Stimulated activated CD4-positive, alpha-beta T cell treated with anti-CD3 and anti-CD28 coated beads, Interleukin-12 subunit alpha, Interleukin-12 subunit beta, amount 100 ng/mL, for 4 hours (primary cell): ENCODE results near the gene APOC1.
A peak's percentile ranks its signal among the peaks of the same experiment; 100 is the strongest.
"Not testable (repeated sequence)": the region's sequence is repeated elsewhere in the genome, so short reads cannot be mapped to it uniquely, and the experiment has no call there.

Experiments used
- DNase-seq: peaks from one replicate; pipeline ENCODE4 v3.0.0-alpha.2; 2020

APOC1 gene

DNA sequence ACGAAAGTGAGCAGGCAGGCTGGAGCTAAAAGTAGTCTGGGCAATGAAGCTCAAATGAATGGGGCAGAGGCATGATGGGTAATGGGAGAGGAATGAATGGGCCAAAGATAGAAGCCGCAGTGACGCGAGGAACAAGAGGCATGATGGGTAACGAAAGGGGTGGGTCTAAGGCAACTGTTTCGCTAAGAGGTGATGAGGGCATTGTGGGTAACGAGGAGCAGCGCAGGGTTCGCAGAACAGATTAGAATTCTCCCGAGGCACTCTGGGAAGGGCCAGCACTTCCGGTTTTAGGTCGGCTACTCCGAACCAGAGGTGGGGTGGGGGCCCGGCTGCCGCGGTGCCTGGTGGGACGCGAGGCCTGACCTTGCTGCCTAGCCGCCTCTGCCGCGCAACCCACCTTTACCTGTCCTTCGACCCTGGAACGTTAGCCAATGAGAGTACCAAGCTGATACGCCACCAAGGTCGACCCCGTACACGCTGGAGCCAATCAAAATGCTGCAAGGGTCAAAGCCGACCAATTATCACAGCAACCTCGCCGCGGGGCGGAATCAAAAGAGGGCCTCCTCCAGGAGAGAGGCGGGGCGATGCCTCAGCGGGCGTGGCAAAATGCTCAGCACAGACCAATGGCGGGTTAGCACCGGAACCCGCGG is 23.9 kb upstream of the APOC1 start:
- peak; percentile 100 for DNase-seq

GRCh38 chr19:44891016-44891882 is 23.2 kb upstream of the APOC1 start, which contains the start of gene TOMM40:
Gene TOMM40 (plus strand): TSS chr19:44891254. CDS start chr19:44891416, 162 bp downstream.
- peak; percentile 36 for DNase-seq

DNA sequence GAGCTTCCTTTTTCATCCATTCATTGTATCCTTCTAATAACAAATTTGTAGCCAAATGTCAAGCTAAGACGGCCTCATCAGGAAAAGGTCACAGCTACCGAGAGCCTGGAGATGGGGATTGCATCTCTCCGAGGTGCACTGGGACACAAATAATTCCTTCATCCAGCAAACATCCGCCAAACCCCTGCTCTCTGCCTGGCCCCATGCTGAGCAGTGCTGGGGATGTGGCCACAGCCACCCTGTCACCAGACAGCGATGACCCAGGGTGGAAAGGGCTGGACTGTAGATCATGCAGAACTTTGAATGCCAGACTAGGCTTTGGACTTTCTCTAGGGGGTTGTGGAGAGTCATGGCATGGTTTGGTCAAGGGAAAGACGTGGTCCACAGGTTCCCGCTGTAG is 21.5 kb upstream of the APOC1 start:
- DNase-seq: no peak

DNA sequence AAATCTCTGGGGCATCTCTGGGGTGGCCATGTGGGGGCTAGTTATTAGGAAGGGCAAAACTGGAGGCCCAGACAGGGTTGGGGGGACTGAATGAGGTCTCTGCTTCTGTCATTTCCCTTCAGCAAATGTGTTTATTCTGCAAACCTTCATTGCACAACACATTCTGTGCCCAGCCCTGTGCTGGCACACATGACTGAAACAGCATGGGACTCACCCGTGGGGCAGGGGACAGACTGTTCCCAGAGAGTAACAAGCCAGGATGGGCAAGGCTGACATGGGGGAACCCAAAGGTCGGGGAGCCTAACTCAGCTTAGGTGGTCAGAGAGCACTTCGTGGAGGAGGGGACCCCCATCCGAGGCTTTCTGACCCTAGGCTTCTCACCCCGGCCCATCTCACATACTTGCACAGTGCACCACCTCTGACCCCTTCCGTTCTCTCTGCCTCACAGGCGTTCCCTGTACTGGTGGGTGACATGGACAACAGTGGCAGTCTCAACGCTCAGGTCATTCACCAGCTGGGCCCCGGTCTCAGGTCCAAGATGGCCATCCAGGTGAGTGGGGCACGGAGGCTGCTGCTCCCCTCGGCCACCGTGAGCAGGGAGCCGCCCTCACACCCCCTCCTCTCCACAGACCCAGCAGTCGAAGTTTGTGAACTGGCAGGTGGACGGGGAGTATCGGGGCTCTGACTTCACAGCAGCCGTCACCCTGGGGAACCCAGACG is 20.9 kb upstream of the APOC1 start:
- DNase-seq: no peak

DNA sequence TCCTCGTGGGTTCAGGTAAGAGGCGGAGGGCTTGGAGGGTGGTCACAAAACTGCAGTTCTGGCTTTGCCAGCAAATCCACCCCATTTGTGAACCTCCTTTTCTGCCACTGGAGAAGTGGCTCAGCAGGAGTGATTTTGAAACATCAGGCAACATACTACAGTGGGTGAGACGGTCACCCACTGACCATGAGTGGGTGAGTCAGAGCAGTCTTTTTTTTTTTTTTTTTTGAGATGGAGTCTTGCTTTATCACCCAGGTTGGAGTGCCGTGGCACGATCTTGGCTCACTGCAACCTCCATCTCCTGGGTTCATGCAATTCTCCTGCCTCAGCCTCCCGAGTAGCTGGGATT is 20.4 kb upstream of the APOC1 start:
- DNase-seq: no peak

DNA sequence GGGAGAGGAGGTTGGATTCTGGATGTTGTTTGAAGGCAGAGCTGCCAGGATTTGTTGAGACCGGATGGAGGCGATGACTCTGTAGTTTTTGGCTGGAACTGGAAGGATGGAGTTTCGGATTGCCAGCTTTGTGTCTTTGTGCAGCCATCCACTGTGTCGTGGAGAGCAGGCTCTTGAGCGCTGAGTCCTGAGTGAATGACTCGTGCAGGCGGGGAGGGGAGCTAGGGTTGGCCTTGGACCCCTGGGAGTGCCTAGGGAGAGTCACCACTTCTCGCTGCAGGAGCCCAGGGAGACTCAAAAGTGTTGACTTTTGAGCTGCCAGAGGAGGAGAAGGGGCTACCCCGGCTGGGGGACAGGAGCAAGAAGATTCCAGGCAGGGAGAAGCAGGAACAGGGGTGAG is 19.5 kb upstream of the APOC1 start:
- no peak for DNase-seq

DNA sequence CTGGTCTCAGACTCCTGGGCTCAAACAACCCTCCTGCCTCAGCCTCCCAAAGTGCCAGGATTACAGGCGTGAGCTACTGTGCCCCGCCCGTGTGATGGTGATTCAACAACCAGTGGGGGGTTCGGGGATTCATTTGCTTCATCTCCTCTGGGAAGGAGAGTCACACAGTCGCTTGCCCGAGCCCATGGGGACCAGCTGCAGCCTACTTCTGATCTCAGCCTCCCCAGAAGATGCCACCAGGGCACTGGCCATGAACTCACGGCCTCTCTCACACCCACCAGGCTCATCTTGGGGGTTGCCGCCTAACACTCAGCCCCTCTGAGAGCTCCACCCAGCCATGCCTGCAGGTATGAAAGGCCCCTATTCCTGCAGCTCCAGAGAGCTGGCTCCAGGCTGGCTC is 16.6 kb upstream of the APOC1 start:
- no peak for DNase-seq

DNA sequence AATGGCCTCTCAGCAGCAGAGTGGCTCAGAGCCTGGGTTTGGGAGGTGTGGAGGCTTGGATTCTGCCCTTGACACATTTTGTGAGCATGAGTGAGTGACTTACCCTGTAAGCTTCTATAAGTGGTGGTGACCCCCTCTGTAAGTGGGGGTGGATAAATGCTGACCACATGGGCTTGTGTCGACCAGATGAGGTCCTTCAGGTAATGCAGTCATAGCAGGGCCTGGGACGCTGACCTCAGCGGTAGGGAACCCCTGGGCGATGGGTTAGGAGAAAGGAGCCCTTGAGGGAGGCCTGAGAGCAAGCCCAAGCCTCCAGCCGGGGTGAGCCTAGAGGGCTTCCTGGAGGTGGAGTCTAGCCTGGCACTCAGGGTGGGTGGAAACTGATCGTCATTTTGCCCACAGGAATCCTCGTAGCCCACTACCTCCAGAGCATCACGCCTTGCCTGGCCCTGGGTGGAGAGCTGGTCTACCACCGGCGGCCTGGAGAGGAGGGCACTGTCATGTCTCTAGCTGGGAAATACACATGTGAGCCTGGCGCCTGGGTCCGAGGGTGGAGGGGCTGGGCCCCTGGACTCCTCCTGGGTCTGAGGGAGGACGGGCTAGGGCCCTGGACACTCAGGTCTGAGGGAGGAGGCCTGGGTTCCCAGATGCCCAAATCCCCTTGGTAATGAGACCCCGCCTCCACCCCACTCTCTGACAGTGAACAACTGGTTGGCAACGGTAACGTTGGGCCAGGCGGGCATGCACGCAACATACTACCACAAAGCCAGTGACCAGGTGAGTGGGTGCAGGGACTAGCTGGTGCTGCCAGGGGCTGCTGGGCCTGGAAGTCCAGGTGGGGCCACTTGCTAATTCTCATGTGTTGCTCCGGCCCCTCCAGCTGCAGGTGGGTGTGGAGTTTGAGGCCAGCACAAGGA is 13.8 kb upstream of the APOC1 start:
- DNase-seq: no peak

- DNase-seq: no peak
Observed at GRCh38 chr19:44903216-44903601, 11.2 kb upstream of the APOC1 start.

- DNase-seq: peak; percentile 76
Observed at GRCh38 chr19:44903602-44904425, 10.6 kb upstream of the APOC1 start.

DNA sequence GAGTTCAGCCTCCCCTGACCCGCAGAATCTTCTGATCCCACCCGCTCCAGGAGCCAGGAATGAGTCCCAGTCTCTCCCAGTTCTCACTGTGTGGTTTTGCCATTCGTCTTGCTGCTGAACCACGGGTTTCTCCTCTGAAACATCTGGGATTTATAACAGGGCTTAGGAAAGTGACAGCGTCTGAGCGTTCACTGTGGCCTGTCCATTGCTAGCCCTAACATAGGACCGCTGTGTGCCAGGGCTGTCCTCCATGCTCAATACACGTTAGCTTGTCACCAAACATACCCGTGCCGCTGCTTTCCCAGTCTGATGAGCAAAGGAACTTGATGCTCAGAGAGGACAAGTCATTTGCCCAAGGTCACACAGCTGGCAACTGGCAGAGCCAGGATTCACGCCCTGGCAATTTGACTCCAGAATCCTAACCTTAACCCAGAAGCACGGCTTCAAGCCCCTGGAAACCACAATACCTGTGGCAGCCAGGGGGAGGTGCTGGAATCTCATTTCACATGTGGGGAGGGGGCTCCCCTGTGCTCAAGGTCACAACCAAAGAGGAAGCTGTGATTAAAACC is 9.9 kb upstream of the APOC1 start:
- no peak for DNase-seq

- no peak for DNase-seq
Observed at GRCh38 chr19:44905437-44906160, 8.8 kb upstream of the APOC1 start, which contains the start of gene APOE. Gene APOE (plus strand): TSS chr19:44905796. CDS start chr19:44906625, 829 bp downstream.

DNA sequence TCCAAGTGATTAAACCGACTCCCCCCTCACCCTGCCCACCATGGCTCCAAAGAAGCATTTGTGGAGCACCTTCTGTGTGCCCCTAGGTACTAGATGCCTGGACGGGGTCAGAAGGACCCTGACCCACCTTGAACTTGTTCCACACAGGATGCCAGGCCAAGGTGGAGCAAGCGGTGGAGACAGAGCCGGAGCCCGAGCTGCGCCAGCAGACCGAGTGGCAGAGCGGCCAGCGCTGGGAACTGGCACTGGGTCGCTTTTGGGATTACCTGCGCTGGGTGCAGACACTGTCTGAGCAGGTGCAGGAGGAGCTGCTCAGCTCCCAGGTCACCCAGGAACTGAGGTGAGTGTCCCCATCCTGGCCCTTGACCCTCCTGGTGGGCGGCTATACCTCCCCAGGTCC is 6.8 kb upstream of the APOC1 start:
- DNase-seq: no peak

DNA sequence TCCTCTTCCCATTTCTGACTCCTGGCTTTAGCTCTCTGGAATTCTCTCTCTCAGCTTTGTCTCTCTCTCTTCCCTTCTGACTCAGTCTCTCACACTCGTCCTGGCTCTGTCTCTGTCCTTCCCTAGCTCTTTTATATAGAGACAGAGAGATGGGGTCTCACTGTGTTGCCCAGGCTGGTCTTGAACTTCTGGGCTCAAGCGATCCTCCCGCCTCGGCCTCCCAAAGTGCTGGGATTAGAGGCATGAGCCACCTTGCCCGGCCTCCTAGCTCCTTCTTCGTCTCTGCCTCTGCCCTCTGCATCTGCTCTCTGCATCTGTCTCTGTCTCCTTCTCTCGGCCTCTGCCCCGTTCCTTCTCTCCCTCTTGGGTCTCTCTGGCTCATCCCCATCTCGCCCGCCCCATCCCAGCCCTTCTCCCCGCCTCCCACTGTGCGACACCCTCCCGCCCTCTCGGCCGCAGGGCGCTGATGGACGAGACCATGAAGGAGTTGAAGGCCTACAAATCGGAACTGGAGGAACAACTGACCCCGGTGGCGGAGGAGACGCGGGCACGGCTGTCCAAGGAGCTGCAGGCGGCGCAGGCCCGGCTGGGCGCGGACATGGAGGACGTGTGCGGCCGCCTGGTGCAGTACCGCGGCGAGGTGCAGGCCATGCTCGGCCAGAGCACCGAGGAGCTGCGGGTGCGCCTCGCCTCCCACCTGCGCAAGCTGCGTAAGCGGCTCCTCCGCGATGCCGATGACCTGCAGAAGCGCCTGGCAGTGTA is 6.2 kb upstream of the APOC1 start:
- no peak for DNase-seq

DNA sequence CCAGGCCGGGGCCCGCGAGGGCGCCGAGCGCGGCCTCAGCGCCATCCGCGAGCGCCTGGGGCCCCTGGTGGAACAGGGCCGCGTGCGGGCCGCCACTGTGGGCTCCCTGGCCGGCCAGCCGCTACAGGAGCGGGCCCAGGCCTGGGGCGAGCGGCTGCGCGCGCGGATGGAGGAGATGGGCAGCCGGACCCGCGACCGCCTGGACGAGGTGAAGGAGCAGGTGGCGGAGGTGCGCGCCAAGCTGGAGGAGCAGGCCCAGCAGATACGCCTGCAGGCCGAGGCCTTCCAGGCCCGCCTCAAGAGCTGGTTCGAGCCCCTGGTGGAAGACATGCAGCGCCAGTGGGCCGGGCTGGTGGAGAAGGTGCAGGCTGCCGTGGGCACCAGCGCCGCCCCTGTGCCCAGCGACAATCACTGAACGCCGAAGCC is 5.6 kb upstream of the APOC1 start:
- no peak for DNase-seq

- DNase-seq: no peak
Observed at GRCh38 chr19:44909775-44910174, 4.6 kb upstream of the APOC1 start.

DNA sequence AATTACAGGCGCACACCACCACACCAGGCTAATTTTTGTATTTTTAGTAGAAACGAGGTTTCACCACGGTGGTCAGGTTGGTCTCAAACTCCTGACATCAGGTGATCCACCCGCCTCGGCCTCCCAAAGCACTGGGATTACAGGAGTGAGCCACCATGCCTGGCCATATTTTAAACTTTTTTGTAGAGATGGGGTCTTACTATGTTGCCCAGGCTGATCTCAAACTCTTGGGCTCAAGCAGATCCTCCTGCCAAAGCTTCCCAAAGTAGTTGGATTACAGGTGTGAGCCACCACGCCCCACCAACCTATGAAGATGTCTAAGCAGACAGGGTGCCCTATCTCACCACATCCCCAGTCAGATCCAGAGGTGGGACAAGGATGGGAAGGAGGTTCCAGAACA is 2.5 kb upstream of the APOC1 start:
- DNase-seq: not testable (repeated sequence)

DNA sequence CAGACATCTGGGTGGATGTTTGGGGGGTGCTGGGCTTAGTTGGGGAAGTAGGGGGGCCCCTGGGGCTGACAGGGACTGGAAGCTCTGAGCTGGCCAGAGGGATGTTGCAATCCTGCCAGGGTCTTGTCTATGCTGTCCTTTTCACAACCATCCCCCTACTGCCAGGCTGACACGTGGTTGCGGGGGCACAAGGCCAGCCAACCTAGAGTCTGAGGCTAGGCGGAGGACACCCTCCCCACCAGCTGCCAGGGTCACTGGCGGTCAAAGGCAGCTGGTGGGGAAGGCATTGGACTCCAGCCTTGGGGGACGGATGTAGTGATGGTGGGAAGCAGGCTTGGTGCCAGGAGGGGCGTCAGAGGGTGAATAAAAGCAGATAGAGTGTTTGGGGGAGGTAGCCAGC is 1.6 kb upstream of the APOC1 start:
- no peak for DNase-seq

- not testable (repeated sequence) for DNase-seq
Observed at GRCh38 chr19:44913512-44914432, 636 bp upstream of the APOC1 start.
